Right lobe of liver (tissue), 4 donors: ENCODE data around the gene MRGPRD.

Experiments used
- CTCF ChIP-seq, 4 donors: fragments of 200-600 bp in 3 of 4; fragments of 450-650 bp in 1 of 4; IDR thresholded peaks; one replicate each; pipeline versions ENCODE4 v1.5.1 to v1.8.0; 2016 to 2022; ENCODE audit warnings: antibody characterized with exemption in 4 of 4, mild to moderate bottlenecking in 2 of 4
- POLR2A ChIP-seq: fragments of 450-650 bp; IDR thresholded peaks from one replicate; pipeline ENCODE4 v1.6.1; 2017; ENCODE audit warnings: antibody characterized with exemption, mild to moderate bottlenecking
- donor health status: DM: no; HTN: no; CAD: no.
- donor health status: DM: no; HTN: no; CAD: no.
- donor health status: DM: no; HTN: yes; CAD: no.

- TF ChIP-seq CTCF (IDR thresholded peaks at IDR 0.05) (no peak), POLR2A (no peak)
Observed at GRCh38 chr11:69003866-69004367, 23.1 kb upstream of the MRGPRD start.
